Spleen (tissue), 11 donors: Measurements from ENCODE around the gene SNRNP25. TPM values are rescaled to one million over a fixed set of nuclear protein-coding genes. Genes with fewer than 3 reads are reported as not detected.

Source experiments
- DNase-seq: peaks from one replicate; pipeline ENCODE4 v3.0.0-alpha.2; 2020
- H3K27ac ChIP-seq, 8 donors: fragments of 200-600 bp; sonication (generic) in 7 of 8; 1 replicate in 4 of 8; 2 replicates in 4 of 8; pipeline versions ENCODE4 v1.5.0 to v1.8.0; 2016 to 2021; ENCODE audit warnings: inconsistent platforms in 4 of 8, mild to moderate bottlenecking in 4 of 8, moderate library complexity in 1 of 8
- H3K27me3 ChIP-seq, 7 donors: fragments of 200-600 bp; sonication (generic) in 6 of 7; replicated peaks in 1 of 7; 1 replicate in 4 of 7; 2 replicates in 3 of 7; pipeline versions ENCODE4 v1.5.0 to v1.8.0; 2016 to 2021; ENCODE audit warnings: inconsistent platforms in 3 of 7, mild to moderate bottlenecking in 1 of 7
- H3K36me3 ChIP-seq, 6 donors: fragments of 200-600 bp; sonication (generic) in 5 of 6; 1 replicate in 4 of 6; 2 replicates in 2 of 6; pipeline versions ENCODE4 v1.5.0 to v1.8.0; 2016 to 2021; ENCODE audit warnings: inconsistent platforms in 2 of 6
- H3K4me1 ChIP-seq, 6 donors: fragments of 200-600 bp; sonication (generic) in 5 of 6; 1 replicate in 3 of 6; 2 replicates in 3 of 6; pipeline versions ENCODE4 v1.5.0 to v1.8.0; 2016 to 2021; ENCODE audit warnings: inconsistent platforms in 3 of 6
- H3K4me3 ChIP-seq, 8 donors: fragments of 200-600 bp; sonication (generic) in 7 of 8; 1 replicate in 4 of 8; 2 replicates in 4 of 8; pipeline versions ENCODE4 v1.5.0 to v1.8.0; 2016 to 2021; ENCODE audit warnings: inconsistent platforms in 4 of 8, mild to moderate bottlenecking in 4 of 8, moderate library complexity in 2 of 8
- H3K9me3 ChIP-seq, 8 donors: fragments of 200-600 bp; sonication (generic) in 7 of 8; 1 replicate in 4 of 8; 2 replicates in 4 of 8; pipeline versions ENCODE4 v1.5.0 to v1.8.0; 2016 to 2021; ENCODE audit warnings: inconsistent platforms in 4 of 8
- POLR2A ChIP-seq, 3 donors: fragments of 450-650 bp; IDR thresholded peaks; one replicate each; pipeline ENCODE4 v1.5.1; 2017; ENCODE audit warnings: antibody characterized with exemption in 3 of 3, mild to moderate bottlenecking in 1 of 3
- POLR2AphosphoS5 ChIP-seq, 3 donors: sonication (generic); formaldehyde crosslinking; IDR thresholded peaks; one replicate each; pipeline ENCODE4 v1.5.1; 2017; ENCODE audit warnings: antibody characterized with exemption in 3 of 3
- WGBS, 5 donors: extraction: QIAGEN DNeasy Blood & Tissue Kit in 3 of 5; methylation state at CpG; one replicate each; pipeline versions ENCODE4 v1.1.5 to v1.1.7; 2013 to 2018; 5-methylcytosine and 5-hydroxymethylcytosine counted together
- intact Hi-C: fragments of 100-400 bp; cut with DNase I; formaldehyde crosslinking; loops from one replicate; pipeline ENCODE4 v1.15.0; 2023; ENCODE audit warnings: low total_unique reads
- polyA plus RNA-seq, 3 donors: library from polyadenylated mRNA; stranded (reverse); fragments of 200-250 nt; gene quantifications; one replicate each; pipeline ENCODE4 v1.2.1, GENCODE V29; 2013
- total RNA-seq, 7 donors: library from RNA; depleted of rRNA in 3 of 7; stranded (reverse); fragments of >200 nt in 3 of 7; fragmentation: NEBNext Ultra II Directional in 4 of 7; extraction: Animal tissue kit (Norgen Biotek cat#: 25700) in 4 of 7; gene quantifications; one replicate each; pipeline versions ENCODE4 v1.1.0 to v1.2.1, GENCODE V29; 2016 to 2021
- TF ChIP-seq, protein P1 (sequence below), 11 experiments: fragments of 200-600 bp in 7 of 11; fragments of 450-650 bp in 4 of 11; sonication (generic) in 4 of 11; IDR thresholded peaks in 8 of 11; conservative IDR thresholded peaks in 3 of 11; 1 replicate in 7 of 11; 2 replicates in 4 of 11; pipeline versions ENCODE4 v1.4.0 to v1.8.0; 2016 to 2021; ENCODE audit warnings: antibody characterized with exemption in 11 of 11, inconsistent platforms in 4 of 11, mild to moderate bottlenecking in 1 of 11
- donor health status: healthy with polysubstance abuse.
- donor health status: DM: no; HTN: no; CAD: no; lungs with moderate emphysema.
- donor health status: DM: no; HTN: no; CAD: no.
- donor health status: Bipolar disorder and iron deficiency.
- donor health status: healthy.
- donor health status: DM: no; HTN: no; CAD: no.
- donor health status: DM: yes; HTN: yes; CAD: no.

The SNRNP25 gene
- total and polyA plus RNA-seq, 10 donors = 13.6 to 48.1 (median 21.3) TPM

DNA sequence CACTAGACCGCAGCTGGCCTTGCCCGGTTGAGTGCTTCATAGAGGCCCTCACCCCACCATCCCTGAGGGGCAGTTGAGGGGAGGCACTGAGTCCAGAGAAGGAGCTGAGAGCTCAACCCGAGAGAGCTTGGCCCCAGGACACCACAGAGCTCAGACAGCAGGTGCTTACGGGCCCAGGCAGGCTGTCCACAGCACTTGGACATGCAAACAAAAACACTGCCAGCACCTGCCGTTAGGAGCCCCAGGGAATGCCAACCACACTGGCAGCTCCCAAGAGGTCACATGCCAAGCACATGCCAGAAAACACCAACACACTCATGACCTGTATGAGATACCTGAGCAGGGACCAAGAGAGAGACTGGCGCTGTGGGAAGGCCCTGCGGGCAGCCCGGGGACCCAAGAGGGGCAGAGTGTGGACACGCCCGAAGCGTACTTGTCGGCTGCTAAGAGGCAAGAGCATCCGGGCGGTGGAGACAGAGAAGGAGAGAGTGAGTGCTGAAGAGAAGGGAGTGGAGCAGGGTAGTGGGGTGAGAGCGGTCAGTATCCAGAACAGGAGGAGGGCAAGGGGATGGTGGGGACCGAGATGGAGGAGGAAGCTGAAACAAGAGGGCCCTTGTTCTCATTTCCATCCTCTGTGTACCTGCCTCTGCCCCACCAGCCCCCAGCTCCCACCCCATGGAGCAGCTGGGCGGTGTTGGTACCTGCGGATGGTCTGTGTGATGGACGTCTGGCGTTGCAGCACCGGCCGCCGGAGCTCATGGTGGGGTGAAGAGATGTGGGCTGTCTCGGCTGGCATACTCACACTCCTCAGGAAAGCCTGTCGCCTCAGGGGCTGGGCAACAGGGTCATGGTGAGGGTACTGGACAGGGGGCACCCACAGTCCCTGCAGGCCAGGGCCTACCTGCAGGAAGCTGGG, 10.6 kb downstream of the SNRNP25 start:
- WGBS, 5 donors = 89 to 97% (median 95%) methylated on average over 24 to 25 of the region's 25 CpGs
- intact Hi-C loops = loop anchor here (2.0 kb wide), 1 partner anchor 33 kb away; no protein-coding TSS in a partner anchor

DNA sequence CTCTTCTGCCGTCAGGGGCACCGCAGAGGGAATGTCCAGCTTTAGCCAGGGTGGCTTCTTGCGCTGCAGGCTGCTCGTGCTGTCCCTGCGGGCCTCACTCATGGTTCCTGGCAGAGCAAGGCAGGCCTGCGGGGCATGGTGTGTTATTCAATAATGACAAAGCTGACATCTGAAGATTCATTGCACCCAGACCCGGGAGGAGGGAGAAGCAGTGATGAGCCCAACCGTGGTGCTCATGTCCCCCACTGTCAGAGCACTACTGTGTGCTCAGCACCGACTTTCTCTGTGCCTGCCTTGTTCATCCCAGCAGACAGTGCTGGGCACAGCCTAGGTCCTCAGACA, 11.3 kb downstream of the SNRNP25 start:
- TF ChIP-seq POLR2A (IDR thresholded peaks at IDR 0.05) (no peak), POLR2AphosphoS5 (IDR thresholded peaks at IDR 0.05) (no peak)
- TF ChIP-seq, protein P1, sequence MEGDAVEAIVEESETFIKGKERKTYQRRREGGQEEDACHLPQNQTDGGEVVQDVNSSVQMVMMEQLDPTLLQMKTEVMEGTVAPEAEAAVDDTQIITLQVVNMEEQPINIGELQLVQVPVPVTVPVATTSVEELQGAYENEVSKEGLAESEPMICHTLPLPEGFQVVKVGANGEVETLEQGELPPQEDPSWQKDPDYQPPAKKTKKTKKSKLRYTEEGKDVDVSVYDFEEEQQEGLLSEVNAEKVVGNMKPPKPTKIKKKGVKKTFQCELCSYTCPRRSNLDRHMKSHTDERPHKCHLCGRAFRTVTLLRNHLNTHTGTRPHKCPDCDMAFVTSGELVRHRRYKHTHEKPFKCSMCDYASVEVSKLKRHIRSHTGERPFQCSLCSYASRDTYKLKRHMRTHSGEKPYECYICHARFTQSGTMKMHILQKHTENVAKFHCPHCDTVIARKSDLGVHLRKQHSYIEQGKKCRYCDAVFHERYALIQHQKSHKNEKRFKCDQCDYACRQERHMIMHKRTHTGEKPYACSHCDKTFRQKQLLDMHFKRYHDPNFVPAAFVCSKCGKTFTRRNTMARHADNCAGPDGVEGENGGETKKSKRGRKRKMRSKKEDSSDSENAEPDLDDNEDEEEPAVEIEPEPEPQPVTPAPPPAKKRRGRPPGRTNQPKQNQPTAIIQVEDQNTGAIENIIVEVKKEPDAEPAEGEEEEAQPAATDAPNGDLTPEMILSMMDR (IDR thresholded peaks at IDR 0.05 in 8 of 11, conservative IDR thresholded peaks at IDR 0.05 in 3 of 11) = no peak
- Histone ChIP-seq H3K4me3 (no peak overlapping the region), H3K27me3 (no peaks in the 10 kb centered on the region), H3K27ac (no peak overlapping the region), H3K36me3 (peaks cover 0 to 44% (median 3%) of the 10 kb centered on the region in 6 donors), H3K9me3 (no peaks in the 10 kb centered on the region), H3K4me1 (peaks cover 0 to 44% (median 16%) of the 10 kb centered on the region in 6 donors)
- DNase-seq = peak; percentile 67
- WGBS, 5 donors = 75 to 97% (median 81%) methylated on average over 6 to 9 of the region's 9 CpGs
- intact Hi-C loops = loop anchor here (2.0 kb wide), 1 partner anchor 32 kb away; no protein-coding TSS in a partner anchor

More for the DNA sequence above, 10.6 kb downstream of the SNRNP25 start:
- no peaks in the 10 kb centered on the region for H3K9me3 ChIP-seq
- no peak overlapping the region for H3K4me3 ChIP-seq
- peaks cover 0 to 50% (median 3%) of the 10 kb centered on the region in 6 donors for H3K36me3 ChIP-seq
- H3K4me1 ChIP-seq = peaks cover 0 to 38% (median 14%) of the 10 kb centered on the region in 6 donors
- TF ChIP-seq POLR2A (IDR thresholded peaks at IDR 0.05) (no peak), POLR2AphosphoS5 (IDR thresholded peaks at IDR 0.05) (no peak)
- TF ChIP-seq, protein P1 (IDR thresholded peaks at IDR 0.05 in 8 of 11, conservative IDR thresholded peaks at IDR 0.05 in 3 of 11) = no peak
- peak; percentile 69 for DNase-seq
- H3K27ac ChIP-seq = no peak overlapping the region
- no peaks in the 10 kb centered on the region for H3K27me3 ChIP-seq

DNA sequence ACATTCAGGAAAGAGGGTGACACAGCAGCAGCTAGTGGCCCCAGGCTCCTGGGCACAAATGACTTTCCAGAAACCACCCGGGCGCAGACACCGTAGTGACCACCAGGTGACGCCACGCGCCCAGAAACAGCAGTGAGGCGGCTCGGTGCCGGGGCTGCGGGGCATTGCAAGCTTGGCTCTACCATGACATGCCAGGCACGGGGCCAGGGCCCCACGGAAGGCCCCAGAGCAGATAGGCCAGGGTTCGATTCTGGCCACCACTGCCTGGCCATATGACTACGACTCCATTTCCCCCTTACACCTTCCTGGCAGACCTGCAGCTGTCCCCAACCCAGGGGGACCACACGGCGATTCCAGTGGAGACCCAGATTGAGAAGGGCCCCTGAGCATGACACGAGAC, 12.1 kb downstream of the SNRNP25 start:
- H3K27me3 ChIP-seq = peaks cover 0 to 4% (median 0%) of the 10 kb centered on the region in 7 donors
- H3K4me1 ChIP-seq = peaks cover 0 to 47% (median 18%) of the 10 kb centered on the region in 6 donors
- intact Hi-C loops = loop anchor here (2.0 kb wide), 1 partner anchor 31 kb away; no protein-coding TSS in a partner anchor
- H3K27ac ChIP-seq = no peak overlapping the region
- 6 to 56% (median 19%) methylated on average over 4 to 17 of the region's 17 CpGs for WGBS, 5 donors
- DNase-seq = peak; percentile 95
- H3K9me3 ChIP-seq = no peaks in the 10 kb centered on the region
- H3K36me3 ChIP-seq = peaks cover 0 to 39% (median 2%) of the 10 kb centered on the region in 6 donors
- H3K4me3 ChIP-seq = no peak overlapping the region
- TF ChIP-seq POLR2A (IDR thresholded peaks at IDR 0.05) (no peak), POLR2AphosphoS5 (IDR thresholded peaks at IDR 0.05) (peak; percentile 71 to 81 (median 71))
- TF ChIP-seq, protein P1 (IDR thresholded peaks at IDR 0.05 in 8 of 11, conservative IDR thresholded peaks at IDR 0.05 in 3 of 11) = peak; percentile 82 to 97 (median 93)
